Measurements from ENCODE around the gene POFUT2. TPM values are rescaled to one million over a fixed set of nuclear protein-coding genes. Genes with fewer than 3 reads are reported as not detected.
"Not testable (repeated sequence)": the region's sequence is repeated elsewhere in the genome, so short reads cannot be mapped to it uniquely, and the experiment has no call there.

The POFUT2 gene
- total RNA-seq, 1 donor from 2014 or later: 17.7 TPM

DNA sequence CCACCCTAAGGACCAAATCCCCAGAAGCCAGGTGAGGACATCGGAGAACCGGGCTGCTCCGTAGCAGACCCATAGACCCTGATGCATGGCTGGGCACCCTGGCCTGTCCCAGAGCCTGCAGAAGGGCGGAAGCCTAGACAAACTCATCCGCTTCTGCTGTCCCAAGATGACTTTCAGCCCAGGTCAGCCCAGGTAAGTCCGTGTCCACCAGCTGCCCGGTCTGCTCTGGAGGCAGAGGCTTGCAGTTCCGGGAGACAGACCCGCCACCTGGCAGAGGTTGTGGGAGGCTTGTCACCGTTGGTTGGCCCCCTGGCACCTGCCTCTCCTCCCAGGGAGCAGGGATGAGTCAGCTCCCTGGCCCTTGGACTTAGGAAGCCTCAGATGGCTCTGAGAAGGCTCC lies 22.8 kb upstream of the POFUT2 start:
- intact Hi-C loops (cut with micrococcal nuclease): no loop called here

DNA sequence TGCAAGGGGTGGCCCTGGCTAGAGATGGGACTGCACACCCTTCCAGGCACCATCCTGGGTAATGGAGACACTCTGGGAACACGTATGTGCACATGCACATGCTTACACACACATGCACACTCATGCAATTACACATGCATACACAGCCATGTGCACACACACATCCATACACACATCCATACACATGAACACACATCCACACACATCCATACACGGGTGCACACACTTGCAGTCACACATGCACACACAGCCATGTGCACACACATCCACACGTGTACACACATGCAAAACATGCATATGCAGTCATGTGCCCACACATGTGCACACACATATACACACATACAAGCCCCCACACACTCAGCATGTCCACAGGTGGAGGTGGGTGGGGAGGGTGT lies 22.3 kb upstream of the POFUT2 start:
- intact Hi-C loops (cut with micrococcal nuclease): no loop called here

DNA sequence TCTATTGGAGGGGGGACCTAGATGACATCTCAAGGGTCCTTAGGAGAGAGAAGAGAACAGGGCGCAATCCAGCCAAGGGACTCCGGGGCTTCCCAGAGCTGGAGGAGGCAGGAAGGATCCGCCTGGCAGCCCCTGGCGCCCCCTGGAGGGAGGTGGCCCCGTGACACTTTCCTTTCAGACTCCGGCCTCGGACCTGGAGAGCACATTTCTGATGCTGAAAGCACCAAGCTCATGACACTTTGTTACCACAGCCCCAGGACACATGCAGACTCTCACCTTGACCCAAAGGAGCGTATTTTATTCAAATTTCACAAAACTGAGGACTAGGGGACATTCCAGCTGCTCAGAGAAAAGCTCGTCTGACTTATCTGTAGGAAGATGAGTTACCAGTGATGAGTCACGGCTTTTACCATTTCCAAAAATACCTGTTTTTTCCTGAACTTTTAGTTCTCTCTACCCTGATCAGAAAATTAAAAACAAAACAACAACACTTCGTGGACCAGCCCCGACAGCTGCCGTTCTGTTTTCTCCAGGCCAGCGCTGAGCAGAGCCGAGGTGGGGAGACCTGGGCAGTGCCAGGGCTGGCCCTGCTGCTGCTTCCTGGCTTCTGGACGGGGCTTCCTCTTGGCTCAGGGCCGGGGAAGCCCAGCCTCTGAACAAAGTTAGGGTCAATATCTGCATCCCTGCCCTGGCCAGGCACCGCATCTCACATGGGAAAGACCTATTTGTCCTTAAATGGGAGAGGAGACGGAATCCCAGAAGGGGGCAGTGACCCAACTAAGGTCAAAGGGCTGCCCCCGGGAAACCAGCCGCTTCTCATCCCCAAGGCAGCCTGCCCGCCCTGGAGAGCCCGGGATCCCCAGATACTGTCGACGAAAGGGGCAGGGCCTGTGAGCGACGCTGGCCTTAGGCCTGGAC lies 21.6 kb upstream of the POFUT2 start:
- intact Hi-C loops (cut with micrococcal nuclease): no loop called here

DNA sequence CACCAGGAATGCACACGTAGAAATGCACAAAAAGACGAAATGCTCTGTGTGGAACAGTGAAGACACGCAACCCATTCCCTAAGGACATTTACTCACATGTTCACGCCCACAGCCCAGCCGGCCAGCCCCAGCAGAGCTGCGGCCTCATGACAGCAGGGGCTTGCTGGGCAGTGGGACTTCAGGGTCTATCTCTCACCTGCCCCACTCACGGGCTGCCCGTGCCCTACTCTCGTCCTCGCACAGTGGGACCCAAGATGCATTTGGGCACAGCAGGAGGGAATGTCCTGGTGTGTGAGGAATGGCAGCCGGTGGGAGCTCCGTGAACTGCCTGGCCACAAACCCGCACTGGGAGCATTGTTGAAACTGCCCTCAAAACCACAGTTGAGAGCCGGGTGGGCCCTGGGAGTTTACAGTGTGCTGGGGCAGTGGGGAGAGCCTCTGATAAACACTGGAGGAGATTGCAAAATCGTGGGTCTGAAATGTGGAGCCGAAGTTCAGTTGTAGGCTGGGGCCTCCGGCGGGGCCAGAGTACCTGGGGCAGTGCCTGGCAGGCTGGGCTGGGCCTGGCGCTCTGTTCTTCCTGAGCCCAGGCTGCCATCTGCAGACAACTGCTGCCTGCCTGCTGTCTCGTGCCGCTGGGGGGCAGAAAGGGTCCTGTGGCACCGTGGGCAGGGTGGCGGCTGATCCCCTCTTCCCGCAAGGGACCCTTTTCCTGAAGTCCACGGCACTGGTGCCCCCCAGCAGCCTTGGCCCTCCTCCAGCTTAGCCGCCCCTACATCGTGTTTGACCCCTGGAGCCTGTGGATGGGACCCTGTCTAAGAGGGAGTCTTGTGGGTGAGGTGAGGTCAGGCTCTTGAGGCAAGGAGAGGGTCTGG lies 20.7 kb upstream of the POFUT2 start:
- intact Hi-C loops (cut with micrococcal nuclease): no loop called here

DNA sequence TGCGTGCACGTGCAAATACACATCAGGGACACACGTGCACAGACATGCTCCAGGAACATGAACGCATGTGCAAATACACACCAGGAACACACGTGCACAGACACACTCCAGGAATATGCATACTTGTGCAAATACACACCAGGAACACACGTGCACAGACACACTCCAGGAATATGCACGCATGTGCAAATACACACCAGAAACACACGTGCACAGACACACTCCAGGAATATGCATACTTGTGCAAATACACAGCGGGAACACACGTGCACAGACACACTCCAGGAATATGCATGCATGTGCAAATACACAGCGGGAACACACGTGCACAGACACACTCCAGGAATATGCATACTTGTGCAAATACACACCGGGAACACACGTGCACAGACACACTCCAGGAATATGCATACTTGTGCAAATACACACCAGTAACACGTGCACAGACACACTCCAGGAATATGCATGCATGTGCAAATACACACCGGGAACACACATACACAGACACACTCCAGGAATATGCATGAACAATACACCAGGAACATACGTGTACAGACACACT lies 20.0 kb upstream of the POFUT2 start:
- intact Hi-C loops (cut with micrococcal nuclease): not testable (repeated sequence)

DNA sequence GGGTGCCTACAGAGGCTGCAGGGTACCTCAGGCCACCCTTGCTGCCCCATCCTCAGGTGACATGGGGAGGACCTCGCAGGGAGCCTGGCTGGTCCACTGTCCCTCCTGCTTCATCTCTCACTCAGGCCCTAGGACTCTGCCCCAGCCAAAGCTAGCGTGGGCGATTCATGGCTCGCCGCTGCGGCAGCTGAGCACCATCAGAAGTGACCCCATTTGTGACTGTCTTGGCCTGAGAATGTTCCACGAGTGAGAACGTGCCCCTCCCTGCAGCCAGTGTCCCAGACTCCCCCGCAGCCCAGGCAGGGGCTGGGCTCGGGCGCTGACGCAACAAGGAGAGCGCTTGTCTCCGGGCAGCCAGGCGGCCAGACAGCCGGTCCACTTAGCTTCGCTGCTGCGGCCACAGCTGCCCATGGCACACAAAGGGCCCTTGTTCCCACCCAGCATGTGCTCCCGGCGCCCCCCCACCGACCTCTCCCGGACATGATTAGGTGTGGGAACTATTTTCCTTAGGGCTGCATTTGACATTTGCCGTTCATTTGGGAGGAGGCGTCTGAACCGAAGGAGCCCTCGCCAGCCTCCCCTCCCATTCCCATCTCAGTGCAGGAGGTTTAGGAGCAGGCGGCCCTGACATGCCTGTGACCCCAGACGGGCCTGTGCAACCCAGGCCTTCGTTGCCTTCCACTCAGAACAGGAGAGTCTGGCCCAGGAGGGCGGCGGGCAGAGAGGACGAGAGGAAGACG lies 19.3 kb upstream of the POFUT2 start:
- intact Hi-C loops (cut with micrococcal nuclease): no loop called here

DNA sequence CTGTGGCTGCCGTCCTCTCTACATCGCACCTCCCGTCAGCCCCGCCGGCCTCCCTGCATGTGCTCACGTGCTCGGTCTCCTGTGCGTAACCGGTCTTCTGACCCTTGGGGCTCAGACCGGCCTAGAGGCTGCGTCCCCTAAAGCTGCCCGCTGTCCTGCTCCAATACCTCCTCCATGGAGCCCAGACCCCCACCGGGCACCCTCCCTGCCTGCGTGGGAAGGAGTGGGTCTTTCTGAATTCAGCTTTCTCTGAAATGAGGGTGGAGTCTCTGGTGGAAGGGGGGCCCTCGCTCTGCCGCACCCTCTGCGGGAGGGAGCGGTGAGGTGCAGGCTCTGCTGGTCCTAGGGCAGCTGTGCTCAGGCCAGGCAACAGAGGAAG lies 18.7 kb upstream of the POFUT2 start:
- intact Hi-C loops (cut with micrococcal nuclease): no loop called here

DNA sequence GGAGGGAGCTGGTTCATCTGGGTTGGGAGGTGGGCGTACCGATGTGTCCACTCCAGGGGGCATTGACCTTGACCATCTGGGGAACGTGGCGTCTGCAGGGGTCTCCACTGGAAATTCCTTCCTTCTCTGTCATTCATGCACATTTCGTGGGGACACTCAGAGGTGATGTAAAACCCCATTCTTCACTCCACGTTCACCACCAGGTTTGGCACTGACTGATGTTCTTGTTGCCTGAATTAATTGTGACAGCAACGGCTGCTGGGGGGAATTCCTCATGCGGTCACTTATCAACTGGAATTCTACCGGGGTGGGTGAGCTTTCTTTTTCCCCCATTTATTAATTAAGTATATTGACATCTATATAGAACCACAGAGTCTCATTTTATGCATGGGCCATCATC lies 18.1 kb upstream of the POFUT2 start:
- intact Hi-C loops (cut with micrococcal nuclease): no loop called here

DNA sequence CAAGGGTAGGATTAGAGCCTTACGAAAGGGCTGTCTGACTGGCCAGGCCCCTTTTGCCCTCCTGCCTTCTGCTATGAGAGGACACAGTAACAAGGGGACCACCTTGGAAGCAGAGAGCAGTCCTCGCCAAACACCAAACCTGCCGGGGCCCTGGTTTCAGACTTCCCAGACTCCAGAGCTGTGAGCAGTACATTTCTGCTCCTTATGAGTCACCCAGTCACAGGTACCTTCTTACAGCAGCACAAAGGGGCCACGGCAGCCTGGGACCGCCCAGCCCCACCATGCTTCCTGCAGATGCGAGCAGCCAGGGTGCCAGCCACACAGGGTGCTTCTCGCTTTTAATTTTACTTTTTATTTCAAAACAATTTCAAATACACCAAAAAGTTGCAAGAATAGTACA lies 17.2 kb upstream of the POFUT2 start:
- intact Hi-C loops (cut with micrococcal nuclease): no loop called here

DNA sequence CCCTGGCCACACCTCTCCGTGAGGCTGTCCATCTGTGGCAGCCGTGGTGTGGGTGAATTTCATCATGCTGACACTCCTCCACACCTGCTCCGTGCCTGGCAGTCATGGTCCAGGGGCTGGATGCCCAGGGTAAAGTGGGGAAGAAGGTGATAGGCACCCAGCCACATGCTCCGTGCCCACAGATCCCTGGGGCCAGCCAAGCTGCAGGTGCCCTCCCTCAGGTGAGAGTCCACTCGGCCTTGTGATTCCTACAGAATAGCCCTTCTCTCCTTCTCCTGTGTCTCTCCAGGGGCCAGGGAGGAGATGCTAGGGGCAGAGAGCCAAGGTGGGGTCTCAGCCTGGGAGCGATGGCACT lies 16.8 kb upstream of the POFUT2 start:
- intact Hi-C loops (cut with micrococcal nuclease): no loop called here

DNA sequence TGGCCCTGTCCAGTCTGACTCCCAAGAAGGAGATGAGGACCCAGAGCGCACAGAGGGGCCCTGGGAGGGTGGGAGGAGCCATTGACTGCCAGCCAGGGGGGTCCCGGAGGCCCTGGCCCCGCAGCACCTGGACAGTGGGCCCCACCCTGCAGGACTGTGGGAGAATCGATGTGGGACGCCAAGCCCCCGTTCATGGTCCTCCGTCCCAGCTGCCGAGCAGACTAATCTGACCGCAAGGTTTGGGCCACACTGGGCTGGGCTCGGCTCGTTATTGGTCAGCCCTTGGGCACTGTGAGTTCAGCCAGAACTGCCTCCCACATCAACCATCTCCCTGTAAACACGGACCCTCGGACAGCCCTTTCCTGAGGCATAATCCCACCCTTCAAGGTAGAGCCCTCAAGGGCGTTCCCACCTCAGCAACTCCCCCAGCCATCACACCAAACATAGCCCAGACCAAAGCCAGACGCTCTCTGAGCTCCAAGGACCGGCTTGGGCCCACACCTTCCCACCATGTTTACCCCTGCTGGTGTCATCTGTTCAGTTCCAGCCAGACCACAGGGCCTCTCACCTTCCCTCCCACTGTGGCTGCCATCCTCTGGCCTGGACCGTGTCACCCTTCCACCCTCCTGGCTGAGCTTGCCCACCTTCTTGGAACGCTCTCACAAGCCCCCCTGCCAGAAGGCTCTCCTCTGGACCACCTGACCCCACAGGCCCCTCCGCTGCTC lies 16.2 kb upstream of the POFUT2 start:
- intact Hi-C loops (cut with micrococcal nuclease): no loop called here

DNA sequence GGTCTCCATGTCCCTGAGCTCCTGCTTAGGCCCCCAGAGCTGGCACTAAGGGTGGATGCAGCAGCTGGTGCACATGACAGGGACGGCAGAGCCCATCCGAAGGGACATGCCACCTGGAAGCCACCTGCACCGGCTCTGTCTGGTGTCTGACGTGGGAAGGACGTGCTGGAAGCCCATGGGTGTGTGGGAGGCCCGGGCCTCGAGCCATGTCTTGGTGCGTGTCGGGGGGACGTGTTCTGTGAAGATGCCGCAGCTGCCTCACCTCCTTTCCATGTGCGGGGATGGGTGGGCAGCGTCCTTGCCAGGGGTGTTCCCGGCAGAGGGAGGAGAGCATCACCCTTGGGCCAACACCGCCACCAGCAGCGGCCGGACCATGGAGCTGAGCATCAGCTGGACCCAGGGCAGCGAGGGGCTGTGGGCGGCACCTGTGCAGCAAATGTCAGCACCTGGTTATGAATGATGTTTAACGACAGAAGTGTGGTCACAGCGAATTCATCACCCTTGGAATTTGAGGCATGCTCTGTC lies 15.5 kb upstream of the POFUT2 start:
- intact Hi-C loops (cut with micrococcal nuclease): no loop called here

DNA sequence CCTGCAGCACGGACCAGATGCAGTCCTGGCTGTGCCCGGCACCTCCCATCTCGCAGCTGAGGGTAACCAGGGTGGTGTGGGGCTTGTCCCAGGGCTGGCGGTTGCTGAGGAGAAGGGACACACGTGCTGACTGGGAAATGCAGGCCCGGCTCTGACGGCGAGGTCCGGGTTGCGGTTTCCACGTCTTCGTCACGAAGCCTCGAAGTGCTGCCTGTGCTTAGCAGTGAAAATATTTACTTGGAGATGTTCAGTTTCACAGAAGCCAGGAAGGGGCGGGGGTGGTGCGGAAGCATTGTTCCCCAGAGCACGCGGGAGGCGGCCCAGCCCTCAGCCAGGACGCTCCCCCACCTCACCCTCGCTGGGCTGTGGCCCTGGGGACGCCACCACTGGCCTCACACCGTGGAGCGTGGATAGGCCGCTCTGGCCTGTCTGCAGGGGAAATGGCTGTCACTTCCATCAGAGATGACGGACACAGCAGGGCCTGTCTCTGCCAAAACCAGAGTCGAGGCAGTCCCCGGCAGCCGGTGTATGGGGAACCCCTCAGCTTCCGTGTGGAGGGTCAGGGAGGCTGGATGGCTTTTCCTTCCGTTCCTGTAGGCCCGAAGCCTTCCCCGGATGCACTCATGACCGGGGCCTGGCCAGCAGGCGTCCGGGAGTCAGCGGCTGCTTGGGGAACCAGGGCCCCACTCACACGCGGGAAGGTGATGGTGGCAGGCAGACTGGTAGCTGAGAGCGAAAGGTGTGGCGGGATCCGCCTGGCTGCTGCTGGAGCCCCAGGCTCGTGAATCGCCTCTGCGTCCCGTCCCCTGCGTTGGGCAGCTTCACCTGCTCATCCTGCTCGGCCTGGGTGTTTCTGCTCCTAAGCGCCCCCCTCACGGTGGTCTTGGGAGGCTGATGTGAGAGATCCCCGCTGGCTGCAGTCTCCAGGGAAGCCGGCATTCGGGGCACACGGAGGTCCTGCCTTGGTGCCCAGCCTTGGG lies 14.7 kb upstream of the POFUT2 start:
- intact Hi-C loops (cut with micrococcal nuclease): no loop called here

DNA sequence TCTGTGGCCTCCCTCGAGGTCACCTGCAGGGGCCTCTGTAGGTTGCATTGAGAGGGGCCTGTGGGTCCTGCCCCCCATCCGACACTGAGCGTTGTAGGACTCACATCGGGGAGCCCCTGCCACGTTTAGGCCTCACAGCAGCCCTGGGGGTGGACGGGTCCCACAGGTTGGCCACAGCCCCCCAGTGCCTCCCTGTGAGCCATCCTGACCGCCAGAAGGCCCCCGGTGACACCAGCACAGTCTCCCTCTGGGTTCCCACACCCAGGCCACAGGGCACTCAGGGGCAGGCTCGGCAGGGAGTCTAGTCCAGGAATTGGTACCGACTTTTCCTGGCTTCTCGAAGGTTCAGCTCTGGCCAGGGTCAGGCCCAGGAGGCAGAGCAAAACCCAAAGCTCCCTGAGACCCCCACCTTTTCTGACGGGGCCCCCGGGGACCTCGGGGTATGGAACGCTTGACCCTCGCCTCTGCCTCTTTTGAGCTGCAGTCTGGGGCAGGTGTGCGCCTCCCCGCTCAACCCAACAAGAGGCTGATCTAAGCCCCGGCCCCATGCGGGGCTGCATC lies 13.9 kb upstream of the POFUT2 start:
- intact Hi-C loops (cut with micrococcal nuclease): no loop called here

DNA sequence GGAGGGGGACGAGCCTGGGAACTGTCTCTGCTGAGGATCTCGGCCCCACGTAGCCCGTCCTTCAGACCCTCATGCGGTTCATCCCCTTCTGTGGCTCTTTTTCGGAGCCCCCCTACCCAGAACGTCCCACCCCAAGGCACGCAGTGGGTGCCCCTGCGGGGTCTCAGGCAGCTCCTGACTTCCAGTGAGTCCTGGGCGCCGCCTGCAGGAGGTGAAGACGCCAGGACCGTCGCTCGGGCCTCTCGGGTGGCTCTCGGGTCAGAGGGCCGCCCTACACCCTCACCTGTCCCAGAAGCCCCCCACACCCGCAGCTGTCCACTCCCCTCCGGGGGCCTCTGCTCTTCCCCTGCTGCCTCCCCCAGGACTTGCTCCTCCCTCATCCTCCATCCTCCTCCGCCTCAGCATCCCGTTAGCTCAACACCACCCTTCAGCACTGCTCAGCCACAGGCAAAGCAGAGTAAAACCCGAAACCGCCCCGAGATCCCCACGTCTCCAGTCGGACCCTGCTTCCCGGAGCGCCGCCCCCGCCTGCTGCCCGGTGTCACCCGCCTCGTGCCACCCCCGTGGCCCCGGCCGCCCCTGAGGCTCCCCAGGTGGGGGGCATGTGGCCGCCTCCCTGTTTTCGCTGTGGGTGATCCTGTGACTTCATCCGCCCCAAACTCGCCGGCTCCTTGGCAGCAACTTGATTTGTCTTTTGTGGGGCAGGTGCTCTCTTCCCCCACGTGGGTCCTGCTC lies 13.3 kb upstream of the POFUT2 start:
- intact Hi-C loops (cut with micrococcal nuclease): no loop called here

DNA sequence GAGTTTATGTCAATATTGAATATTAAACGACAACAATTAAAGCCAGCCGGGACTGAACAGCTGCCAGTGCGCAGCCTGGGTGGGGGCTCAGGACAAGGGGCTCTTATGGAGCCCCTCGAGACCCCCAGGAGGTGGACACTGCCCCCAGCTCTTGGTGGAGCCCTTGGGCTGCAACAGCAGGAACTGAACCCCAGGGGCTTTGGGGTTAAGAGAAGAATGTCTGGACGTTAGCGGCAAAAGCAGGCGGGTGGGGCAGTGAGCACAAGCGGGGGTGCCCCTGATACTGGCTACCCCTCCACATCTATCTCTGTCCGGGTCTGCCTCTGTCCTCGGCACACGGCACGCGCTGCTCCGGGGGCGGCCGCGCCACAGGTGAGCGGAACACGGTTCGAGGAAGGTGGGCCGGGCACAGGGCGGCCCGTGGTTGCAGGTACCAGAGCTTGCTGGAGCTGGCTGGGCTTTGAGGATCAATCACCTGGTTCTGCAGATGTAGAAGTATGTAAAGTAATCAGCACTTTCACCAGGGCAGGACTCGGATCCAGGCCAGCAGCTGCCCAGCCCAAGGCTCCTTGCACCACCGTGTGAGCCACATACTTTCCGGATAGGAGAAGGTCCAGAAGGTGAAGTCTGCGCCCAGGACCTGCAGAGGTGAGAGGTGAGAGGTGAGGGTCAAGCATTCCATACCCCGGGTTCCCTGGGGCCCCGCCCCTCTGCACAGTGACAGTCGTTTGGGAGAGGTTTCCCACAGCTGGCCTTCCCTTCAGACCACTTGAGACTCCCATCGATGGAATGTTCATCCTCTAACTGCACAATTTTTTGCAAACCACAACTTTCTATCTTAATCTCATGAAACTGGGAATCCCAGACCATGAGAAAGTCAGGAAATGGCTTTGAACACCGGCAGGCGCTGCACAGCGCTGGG lies 12.4 kb upstream of the POFUT2 start:
- intact Hi-C loops (cut with micrococcal nuclease): loop anchor here (10.0 kb wide), 1 partner anchor 355 kb away; the partner anchor contains the start of gene SLX9
